Suprapubic skin (tissue), 4 donors: ENCODE data around the gene DHX58.

ENCODE experiments used
- CTCF ChIP-seq, 2 donors: fragments of 200-600 bp in 1 of 2; fragments of 450-650 bp in 1 of 2; sonication (generic) in 1 of 2; IDR thresholded peaks; one replicate each; pipeline ENCODE4 v1.5.1; 2016 to 2019; ENCODE audit warnings: antibody characterized with exemption in 2 of 2, mild to moderate bottlenecking in 1 of 2, moderate library complexity in 1 of 2
- EP300 ChIP-seq: sonication (generic); formaldehyde crosslinking; IDR thresholded peaks from one replicate; pipeline ENCODE4 v1.6.1; 2017; ENCODE audit warnings: antibody characterized with exemption
- POLR2A ChIP-seq, 2 donors: fragments of 450-650 bp; IDR thresholded peaks; one replicate each; pipeline ENCODE4 v1.6.1; 2017; ENCODE audit warnings: antibody characterized with exemption in 2 of 2, mild to moderate bottlenecking in 2 of 2, moderate library complexity in 2 of 2
- POLR2AphosphoS5 ChIP-seq, 3 donors: sonication (generic); formaldehyde crosslinking; IDR thresholded peaks; one replicate each; pipeline ENCODE4 v1.6.1; 2017; ENCODE audit warnings: antibody characterized with exemption in 3 of 3

GRCh38 chr17:42118126-42118510, 5.6 kb upstream of the DHX58 start:
- TF ChIP-seq CTCF (IDR thresholded peaks at IDR 0.05) (no peak), POLR2AphosphoS5 (IDR thresholded peaks at IDR 0.05) (no peak), POLR2A (IDR thresholded peaks at IDR 0.05) (no peak), EP300 (no peak)
